SK-N-SH treated with all-trans-retinoic acid at 6 μM for 48 hours (cell line): ENCODE data around the gene LRRC40.

ENCODE experiments used
- ATAC-seq: fragments of 200-7000 bp; cut with Tn5 transposase; 3 replicates; pipeline ENCODE4 v1.9.1; 2020; ENCODE audit warnings: mild to moderate bottlenecking, moderate library complexity
- ARNTL ChIP-seq: fragments of 450-650 bp; formaldehyde crosslinking; IDR thresholded peaks from 2 replicates; pipeline ENCODE4 v1.5.0; 2020; ENCODE audit warnings: low read depth, mild to moderate bottlenecking, moderate library complexity, borderline replicate concordance
- BACH2 ChIP-seq: fragments of 250-450 bp; sonication (Bioruptor Pico); IDR thresholded peaks from 2 replicates; pipeline ENCODE4 v1.9.0; 2021; ENCODE audit warnings: mild to moderate bottlenecking, borderline replicate concordance
- CREB5 ChIP-seq: fragments of 250-450 bp; sonication (Bioruptor Pico); IDR thresholded peaks from 2 replicates; pipeline ENCODE4 v1.5.1; 2020; ENCODE audit warnings: low read depth, mild to moderate bottlenecking, moderate library complexity
- CSDC2 ChIP-seq: fragments of 250-450 bp; sonication (Bioruptor Pico); IDR thresholded peaks from 2 replicates; pipeline ENCODE4 v1.5.0; 2020; ENCODE audit warnings: mild to moderate bottlenecking, moderate library complexity
- CSRNP3 ChIP-seq: fragments of 250-450 bp; sonication (Bioruptor Pico); IDR thresholded peaks from 2 replicates; pipeline ENCODE4 v1.5.1; 2021; ENCODE audit warnings: mild to moderate bottlenecking, moderate library complexity
- ESRRG ChIP-seq: fragments of 250-450 bp; sonication (Bioruptor Pico); IDR thresholded peaks from 2 replicates; pipeline ENCODE4 v1.6.1; 2021; ENCODE audit warnings: mild to moderate bottlenecking
- GLIS3 ChIP-seq: fragments of 250-450 bp; sonication (Bioruptor Pico); IDR thresholded peaks from 2 replicates; pipeline ENCODE4 v1.5.0; 2020; ENCODE audit warnings: mild to moderate bottlenecking, moderate library complexity
- ISL1 ChIP-seq: fragments of 250-450 bp; sonication (Bioruptor Pico); IDR thresholded peaks from 2 replicates; pipeline ENCODE4 v2.1.2; 2022; ENCODE audit warnings: mild to moderate bottlenecking, moderate library complexity
- POU6F1 ChIP-seq: fragments of 250-450 bp; sonication (Bioruptor Pico); IDR thresholded peaks from 2 replicates; pipeline ENCODE4 v1.8.0; 2021; ENCODE audit warnings: low read depth, mild to moderate bottlenecking, moderate library complexity, borderline replicate concordance
- PPARA ChIP-seq: fragments of 250-450 bp; sonication (Bioruptor Pico); IDR thresholded peaks from 2 replicates; pipeline ENCODE4 v1.5.0; 2020; ENCODE audit warnings: mild to moderate bottlenecking, borderline replicate concordance
- SNAI2 ChIP-seq: fragments of 250-450 bp; sonication (Bioruptor Pico); IDR thresholded peaks from 2 replicates; pipeline ENCODE4 v1.5.0; 2020; ENCODE audit warnings: mild to moderate bottlenecking, moderate library complexity
- TOX ChIP-seq: fragments of 250-450 bp; sonication (Bioruptor Pico); IDR thresholded peaks from 2 replicates; pipeline ENCODE4 v1.8.0; 2021; ENCODE audit warnings: mild to moderate bottlenecking, moderate library complexity, borderline replicate concordance
- TSHZ2 ChIP-seq: fragments of 250-450 bp; sonication (Bioruptor Pico); IDR thresholded peaks from 2 replicates; pipeline ENCODE4 v1.5.0; 2020; ENCODE audit warnings: mild to moderate bottlenecking, moderate library complexity
- ZC3H10 ChIP-seq: fragments of 250-450 bp; sonication (Bioruptor Pico); IDR thresholded peaks from 2 replicates; pipeline ENCODE4 v1.5.1; 2021; ENCODE audit warnings: mild to moderate bottlenecking, moderate library complexity
- ZFP3 ChIP-seq: fragments of 250-450 bp; sonication (Bioruptor Pico); IDR thresholded peaks from 2 replicates; pipeline ENCODE4 v1.5.0; 2020; ENCODE audit warnings: mild to moderate bottlenecking, moderate library complexity
- ZFP30 ChIP-seq: fragments of 450-650 bp; formaldehyde crosslinking; IDR thresholded peaks from 2 replicates; pipeline ENCODE4 v1.5.0; 2022; ENCODE audit warnings: mild to moderate bottlenecking, moderate library complexity
- ZNF565 ChIP-seq: fragments of 450-650 bp; formaldehyde crosslinking; conservative IDR thresholded peaks from 2 replicates; pipeline ENCODE4 v1.5.0; 2020; ENCODE audit warnings: low read depth, mild to moderate bottlenecking, moderate library complexity
- ZNF70 ChIP-seq: fragments of 450-650 bp; formaldehyde crosslinking; IDR thresholded peaks from 2 replicates; pipeline ENCODE4 v1.5.0; 2020; ENCODE audit warnings: mild to moderate bottlenecking, moderate library complexity
- ZNF8 ChIP-seq: fragments of 450-650 bp; formaldehyde crosslinking; IDR thresholded peaks from 2 replicates; pipeline ENCODE4 v1.5.0; 2020; ENCODE audit warnings: mild to moderate bottlenecking, moderate library complexity

The LRRC40 gene

GRCh38 chr1:70222716-70223235, 17.4 kb upstream of the LRRC40 start:
- ATAC-seq: no peak
- TF ChIP-seq POU6F1 (no peak), ZC3H10 (CRISPR knock-in tag) (no peak), ZNF70 (CRISPR knock-in tag) (no peak), TOX (CRISPR knock-in tag) (no peak), CSRNP3 (CRISPR knock-in tag) (no peak), TSHZ2 (CRISPR knock-in tag) (no peak), CSDC2 (CRISPR knock-in tag) (no peak)

GRCh38 chr1:70221238-70222121, 16.1 kb upstream of the LRRC40 start, which contains the start of gene SRSF11:
Gene SRSF11, plus strand, starts transcription at chr1:70221380. Its CDS starts 257 bp downstream, at chr1:70221637.
- TF ChIP-seq ZNF8 (no peak), TSHZ2 (CRISPR knock-in tag) (no peak), GLIS3 (CRISPR knock-in tag) (no peak), ZNF565 (CRISPR knock-in tag) (no peak), CSDC2 (CRISPR knock-in tag) (no peak), ARNTL (CRISPR knock-in tag) (no peak), SNAI2 (CRISPR knock-in tag) (no peak), TOX (CRISPR knock-in tag) (no peak), ISL1 (CRISPR knock-in tag) (no peak), CREB5 (CRISPR knock-in tag) (no peak), BACH2 (CRISPR knock-in tag) (no peak), ZFP30 (CRISPR knock-in tag) (no peak)
- ATAC-seq: peak; percentile 98

GRCh38 chr1:70220517-70221237, 15.3 kb upstream of the LRRC40 start:
- TF ChIP-seq GLIS3 (CRISPR knock-in tag) (no peak), POU6F1 (no peak), ISL1 (CRISPR knock-in tag) (no peak), TSHZ2 (CRISPR knock-in tag) (no peak), PPARA (no peak), ESRRG (CRISPR knock-in tag) (no peak), ZFP3 (CRISPR knock-in tag) (no peak), CSDC2 (CRISPR knock-in tag) (no peak)
- ATAC-seq: peak; percentile 3
